GM19035 (cell line): ENCODE data around the gene THSD7A.

Experiments used
- ATAC-seq: cut with Tn5 transposase; IDR thresholded peaks from one replicate; pipeline ENCODE4 v1.9.1; 2021; ENCODE audit not compliant: unreplicated experiment

THSD7A gene

GRCh38 chr7:11810043-11810625, 21.9 kb downstream of the THSD7A start:
- no peak for ATAC-seq

- ATAC-seq: no peak
Measured at GRCh38 chr7:11807000-11807399, 25.0 kb downstream of the THSD7A start.

GRCh38 chr7:11804621-11805020, 27.4 kb downstream of the THSD7A start:
- ATAC-seq: no peak

- no peak for ATAC-seq
Measured at GRCh38 chr7:11795231-11795630, 36.8 kb downstream of the THSD7A start.

DNA sequence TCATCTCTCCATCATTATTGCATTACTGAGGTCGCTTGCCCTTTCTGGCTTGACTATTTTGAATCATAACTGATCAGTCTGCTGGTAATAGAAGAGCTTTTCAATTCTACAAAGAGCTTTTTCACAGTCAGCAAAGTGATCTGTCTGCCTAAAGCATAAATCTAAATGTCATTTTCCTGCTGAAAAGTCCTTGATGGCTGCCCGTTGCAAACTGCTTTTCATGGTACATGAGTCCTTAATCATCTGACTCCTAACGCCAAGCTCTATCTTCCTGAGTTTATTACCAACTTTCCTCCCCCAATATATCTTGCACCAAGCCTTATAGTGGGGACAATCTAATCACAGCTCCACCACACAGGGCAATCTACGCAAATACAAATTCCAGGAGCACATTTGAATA, 39.8 kb downstream of the THSD7A start:
- no peak for ATAC-seq

DNA sequence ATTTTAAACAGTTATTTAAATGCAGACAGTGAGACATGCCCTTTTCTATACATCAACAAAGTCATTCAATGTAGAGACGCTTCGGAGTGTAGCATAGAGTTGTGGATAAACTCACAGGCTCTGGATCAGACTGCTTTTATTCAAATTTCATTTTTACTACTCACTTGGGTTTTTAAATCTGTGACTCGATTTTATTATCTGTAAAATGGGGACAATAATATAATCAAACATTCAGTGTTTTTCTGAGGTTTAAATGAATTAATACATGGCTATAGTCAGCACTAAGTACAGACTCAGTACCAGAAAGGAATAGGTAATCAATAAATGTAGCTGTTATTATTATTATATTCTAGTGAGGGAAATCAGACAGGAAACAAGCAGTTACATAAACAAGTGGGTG, 43.4 kb downstream of the THSD7A start:
- no peak for ATAC-seq

DNA sequence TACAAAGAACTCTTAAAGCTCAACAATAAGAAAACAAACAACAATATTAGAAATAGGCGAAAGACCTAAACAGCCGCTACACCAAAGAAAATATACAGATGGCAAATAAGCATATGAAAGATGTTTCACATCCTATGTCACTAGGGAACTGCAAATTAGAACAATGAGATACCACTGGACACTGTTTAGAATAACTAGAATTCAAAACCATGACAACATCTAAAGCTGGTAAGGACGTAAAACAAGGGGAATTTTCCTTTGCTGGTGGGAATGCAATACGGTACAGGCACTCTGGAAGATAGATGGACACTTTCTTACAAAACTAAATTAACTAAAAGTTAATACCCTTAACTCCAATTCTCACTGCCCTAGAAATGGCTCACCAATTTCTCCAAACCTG, 44.5 kb downstream of the THSD7A start:
- no peak for ATAC-seq

DNA sequence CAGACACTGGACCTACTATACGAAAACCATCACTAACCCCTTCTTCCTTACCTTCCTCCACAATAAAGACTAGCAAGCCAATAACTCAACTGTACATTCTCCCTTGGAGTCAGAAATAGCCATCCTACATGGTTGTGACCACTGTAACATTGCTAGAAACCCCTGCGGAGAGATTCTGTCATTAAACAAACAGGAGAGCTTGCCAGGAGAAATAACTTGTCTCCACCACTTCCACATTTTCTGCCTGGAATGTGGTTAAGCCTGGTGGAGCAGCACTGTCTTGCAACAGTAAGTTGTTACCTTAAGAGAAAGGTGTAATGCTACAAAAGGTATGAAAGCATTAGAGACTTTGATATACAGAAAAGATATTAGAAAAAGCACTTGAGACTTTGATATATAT, 45.8 kb downstream of the THSD7A start:
- no peak for ATAC-seq

DNA sequence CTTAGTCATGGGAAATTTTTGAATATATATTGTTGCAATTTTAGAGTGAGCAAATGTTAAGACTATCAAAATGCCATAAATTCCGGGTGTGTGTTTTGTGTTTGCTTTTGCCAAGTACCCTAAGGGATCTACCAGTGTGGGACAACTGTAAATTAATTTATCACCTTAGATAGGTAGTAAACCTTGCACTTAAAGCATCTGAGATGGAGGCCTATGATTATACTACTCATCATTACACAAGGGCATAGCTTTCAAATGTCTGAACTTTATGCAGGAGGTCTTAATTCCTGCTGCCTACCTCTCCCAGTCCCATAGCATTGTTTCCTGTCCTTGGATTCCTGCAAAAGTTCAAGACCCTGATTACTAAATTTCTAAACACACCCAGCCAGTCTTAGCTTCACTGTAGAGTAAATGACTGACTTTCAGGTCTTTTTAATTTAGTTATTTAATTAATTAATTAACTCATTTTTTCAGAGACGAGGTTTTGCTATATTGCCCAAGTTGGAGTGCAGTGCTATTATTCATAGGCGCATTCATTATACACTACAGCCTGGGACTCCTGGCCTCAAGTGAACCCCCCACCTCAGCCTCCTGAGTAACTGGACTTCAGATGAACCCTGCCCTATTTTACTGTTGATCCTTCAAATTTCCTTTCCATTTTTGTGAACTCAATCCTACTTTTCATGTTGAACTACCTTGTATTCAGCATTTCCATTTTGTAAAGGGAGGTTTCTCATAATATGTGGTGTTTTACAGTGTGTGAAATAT, 47.0 kb downstream of the THSD7A start:
- ATAC-seq: no peak

DNA sequence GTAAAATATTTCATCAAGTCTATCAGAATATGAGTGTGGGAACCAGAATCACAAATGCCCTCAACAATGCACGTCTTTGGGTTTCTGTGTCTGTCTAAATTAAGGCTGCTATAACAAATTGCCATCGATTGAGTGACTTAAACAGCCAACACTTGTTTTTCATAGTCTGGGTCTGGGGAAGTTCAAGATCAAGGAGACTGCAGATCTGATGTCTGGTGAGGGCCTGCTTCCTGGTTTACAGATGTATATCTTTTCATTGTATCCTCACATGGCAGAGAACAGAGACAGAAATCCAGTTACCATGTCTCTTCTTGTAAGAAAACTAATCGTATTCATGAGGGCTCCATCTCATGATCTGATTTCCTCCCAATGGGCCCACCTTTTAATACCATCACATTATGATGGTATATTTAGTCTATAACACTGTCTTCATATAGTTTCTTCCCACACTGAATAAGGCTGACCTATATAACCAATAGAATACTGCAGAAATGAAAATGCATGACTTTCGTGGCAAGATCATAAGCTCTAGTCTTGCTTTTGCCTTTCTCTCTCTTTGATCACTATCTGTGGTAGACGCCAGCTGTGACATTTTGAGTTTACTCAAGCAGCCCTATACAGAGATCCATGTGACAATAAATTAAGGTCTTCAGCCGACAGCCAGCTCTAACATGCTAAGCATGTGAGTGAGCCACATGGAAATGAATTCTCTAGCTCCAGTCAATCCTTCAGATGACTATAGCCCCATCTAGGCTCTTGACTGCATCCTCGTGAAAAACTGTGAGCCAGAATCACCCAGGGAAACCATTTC, 51.9 kb downstream of the THSD7A start:
- ATAC-seq: no peak

GRCh38 chr7:11776039-11776438, 56.0 kb downstream of the THSD7A start:
- ATAC-seq: no peak

DNA sequence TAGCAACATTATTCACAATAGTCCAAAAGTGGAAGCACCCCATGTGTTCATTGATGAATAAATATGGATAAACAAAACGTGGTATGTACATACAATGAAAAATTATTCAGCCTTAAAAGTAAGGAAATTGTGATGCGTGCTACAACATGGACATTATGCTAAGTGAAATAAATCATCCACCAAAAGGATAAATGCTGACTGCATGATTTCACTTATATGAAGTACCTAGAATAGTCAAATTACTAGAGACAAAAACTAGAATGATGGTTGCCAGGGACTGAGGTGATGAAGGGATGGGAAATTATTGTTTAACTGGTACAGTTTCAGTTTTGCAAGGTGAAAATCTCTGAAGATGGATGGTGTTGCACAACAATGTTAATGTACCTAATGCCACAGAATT, 56.6 kb downstream of the THSD7A start:
- ATAC-seq: no peak

GRCh38 chr7:11768263-11768662, 63.7 kb downstream of the THSD7A start:
- no peak for ATAC-seq

GRCh38 chr7:11767148-11767547, 64.8 kb downstream of the THSD7A start:
- no peak for ATAC-seq

- no peak for ATAC-seq
Measured at GRCh38 chr7:11760372-11760771, 71.6 kb downstream of the THSD7A start.

DNA sequence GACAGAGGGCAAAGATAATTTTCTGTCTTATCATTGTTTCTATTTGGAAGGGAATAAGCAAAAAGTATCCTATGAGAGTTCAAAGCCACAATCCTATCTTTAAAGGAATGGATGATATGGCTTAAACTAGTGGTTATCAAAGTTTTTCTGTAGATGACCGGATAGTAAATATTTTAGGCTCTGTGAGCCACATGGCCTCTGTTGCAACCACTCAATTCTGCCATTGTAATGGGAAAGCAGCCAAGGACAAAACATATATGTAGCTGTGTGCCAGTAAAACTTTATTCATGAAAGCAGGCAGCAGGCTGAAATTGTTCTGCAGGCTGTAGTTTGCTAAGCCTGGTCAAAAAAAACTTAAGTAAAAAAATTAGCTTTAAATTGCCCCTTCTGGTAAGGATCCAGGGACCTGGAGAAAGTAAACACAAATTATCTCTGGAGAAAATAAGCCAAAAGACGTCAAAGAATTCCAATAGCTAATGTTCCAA, 73.3 kb downstream of the THSD7A start:
- no peak for ATAC-seq

DNA sequence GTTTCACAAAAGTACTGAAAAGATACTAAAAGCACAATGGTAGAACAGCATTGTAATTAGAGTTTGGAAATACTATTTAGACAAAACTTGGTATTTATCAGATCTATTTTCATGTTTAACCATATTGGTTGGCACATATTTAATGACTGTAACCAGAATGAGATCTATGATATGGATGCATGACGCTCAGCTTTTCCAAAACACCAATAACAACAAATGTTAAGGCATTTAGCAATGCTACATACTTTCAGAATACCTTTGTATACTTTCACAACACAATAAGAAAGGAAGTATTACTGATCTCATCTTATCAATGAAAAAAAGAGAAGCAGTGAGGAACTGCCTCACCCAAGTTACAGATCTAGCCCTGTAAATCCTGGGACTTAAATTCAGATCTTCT, 74.8 kb downstream of the THSD7A start:
- no peak for ATAC-seq

GRCh38 chr7:11754933-11755332, 77.1 kb downstream of the THSD7A start:
- no peak for ATAC-seq

DNA sequence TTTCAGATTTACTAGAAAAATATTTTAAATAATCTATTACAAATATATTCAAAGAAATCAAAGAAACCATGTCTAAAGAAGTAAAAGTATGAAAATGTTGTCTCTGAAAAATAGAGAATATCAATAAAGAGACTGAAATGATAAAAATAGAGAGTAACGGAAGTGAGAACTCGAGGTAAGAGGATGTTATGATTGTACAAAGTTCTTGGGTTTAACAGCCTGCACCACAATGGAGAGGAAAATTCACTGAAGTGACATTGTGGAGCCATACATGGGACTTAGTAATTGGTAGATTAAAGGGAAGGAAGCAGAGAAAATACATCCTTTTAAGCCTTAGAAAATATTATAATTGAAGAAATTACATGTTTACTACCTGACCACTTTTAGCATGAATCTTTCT, 77.9 kb downstream of the THSD7A start:
- ATAC-seq: peak; percentile 46

- ATAC-seq: no peak
Measured at GRCh38 chr7:11753433-11753832, 78.6 kb downstream of the THSD7A start.

DNA sequence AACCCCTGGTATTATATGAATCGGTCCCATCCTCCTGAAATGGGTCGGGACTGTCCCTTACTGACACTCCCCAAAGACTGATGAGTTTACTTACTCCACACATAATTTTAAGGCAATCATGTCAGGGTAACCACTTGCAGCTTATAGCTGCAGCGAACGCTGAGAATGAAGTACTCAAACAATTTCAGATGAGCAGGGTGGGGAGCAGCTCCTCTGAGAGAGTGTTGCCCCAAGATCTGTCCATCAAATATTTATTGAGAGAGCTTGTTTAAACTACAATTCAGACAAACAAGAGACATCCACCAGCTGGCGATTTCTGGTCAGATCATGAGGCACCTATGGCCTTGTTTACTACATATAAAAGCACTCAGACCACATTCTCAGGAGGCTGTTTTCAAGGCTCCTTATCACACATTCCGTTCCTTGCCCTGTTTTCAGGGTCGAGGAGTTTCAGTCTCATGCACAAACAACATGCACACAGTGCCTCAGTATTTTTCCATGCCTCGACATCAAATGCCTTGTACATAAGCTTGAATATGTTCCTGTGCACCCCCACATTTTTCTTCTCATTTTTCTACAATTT, 80.1 kb downstream of the THSD7A start:
- ATAC-seq: no peak

- no peak for ATAC-seq
Measured at GRCh38 chr7:11751315-11751714, 80.7 kb downstream of the THSD7A start.
